GM21737 (cell line): ENCODE measurements around the gene CCNH.

Experiments
- ATAC-seq: cut with Tn5 transposase; IDR thresholded peaks from one replicate; pipeline ENCODE4 v1.9.1; 2021; ENCODE audit warnings: mild to moderate bottlenecking, moderate library complexity; ENCODE audit not compliant: unreplicated experiment

Gene CCNH

GRCh38 chr5:87412630-87413342 is at the start of gene CCNH:
Gene CCNH, minus strand, starts transcription at chr5:87412930. Its CDS starts 136 bp downstream, at chr5:87412794.
- ATAC-seq, result peak; percentile 100

GRCh38 chr5:87457706-87458105 is 45.0 kb upstream of the CCNH start:
- ATAC-seq, result no peak

- no peak for ATAC-seq
Observed at GRCh38 chr5:87453801-87454200, 41.1 kb upstream of the CCNH start.

GRCh38 chr5:87452837-87453236 is 40.1 kb upstream of the CCNH start:
- no peak for ATAC-seq

- ATAC-seq, result no peak
Observed at GRCh38 chr5:87442419-87442818, 29.7 kb upstream of the CCNH start.

- ATAC-seq, result no peak
Observed at GRCh38 chr5:87438231-87438630, 25.5 kb upstream of the CCNH start.

- no peak for ATAC-seq
Observed at GRCh38 chr5:87437724-87438123, 25.0 kb upstream of the CCNH start.

GRCh38 chr5:87435144-87435694 is 22.5 kb upstream of the CCNH start:
- ATAC-seq, result no peak

GRCh38 chr5:87434461-87434860 is 21.7 kb upstream of the CCNH start:
- ATAC-seq, result no peak

- ATAC-seq, result no peak
Observed at GRCh38 chr5:87433945-87434344, 21.2 kb upstream of the CCNH start.

- ATAC-seq, result no peak
Observed at GRCh38 chr5:87432460-87432859, 19.7 kb upstream of the CCNH start.

- ATAC-seq, result no peak
Observed at GRCh38 chr5:87430863-87431457, 18.2 kb upstream of the CCNH start.

- no peak for ATAC-seq
Observed at GRCh38 chr5:87423755-87424154, 11.0 kb upstream of the CCNH start.

GRCh38 chr5:87421307-87421706 is 8.6 kb upstream of the CCNH start:
- no peak for ATAC-seq

- no peak for ATAC-seq
Observed at GRCh38 chr5:87418506-87418905, 5.8 kb upstream of the CCNH start.

- no peak for ATAC-seq
Observed at GRCh38 chr5:87413343-87413645, 564 bp upstream of the CCNH start.

GRCh38 chr5:87411973-87412629 is 629 bp downstream of the CCNH start:
- no peak for ATAC-seq

- ATAC-seq, result no peak
Observed at GRCh38 chr5:87411586-87411972, 1.2 kb downstream of the CCNH start.

- ATAC-seq, result no peak
Observed at GRCh38 chr5:87410931-87411330, 1.8 kb downstream of the CCNH start.

- no peak for ATAC-seq
Observed at GRCh38 chr5:87408204-87408603, 4.5 kb downstream of the CCNH start.

GRCh38 chr5:87405472-87406155 is 7.1 kb downstream of the CCNH start:
- ATAC-seq, result no peak

GRCh38 chr5:87404359-87404758 is 8.4 kb downstream of the CCNH start:
- ATAC-seq, result no peak
